ENCODE measurements around the gene BCL7C. TPM values are rescaled to one million over a fixed set of nuclear protein-coding genes. Genes with fewer than 3 reads are reported as not detected.

BCL7C gene
- total and polyA plus RNA-seq, 2 of the 13 experiments (the other 11 are each of a cell fraction or from before 2014, with no cell fraction given): 17.7 to 33.8 TPM

DNA sequence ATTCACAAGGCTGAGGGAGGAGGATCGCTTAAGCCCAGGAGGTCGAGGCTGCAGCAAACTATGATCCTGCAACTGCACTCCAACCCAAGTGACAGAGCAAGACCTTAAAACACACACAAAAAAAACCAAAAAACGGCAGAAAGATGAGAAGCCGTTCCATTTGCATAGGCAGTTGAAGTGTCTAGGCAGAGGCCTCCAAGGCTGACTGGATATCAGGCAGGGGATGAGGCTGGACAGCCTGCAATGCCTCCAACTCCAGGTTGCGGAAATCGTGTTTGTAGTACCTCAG is 27.5 kb upstream of the BCL7C start (continued):
- TF ChIP-seq, protein P1, sequence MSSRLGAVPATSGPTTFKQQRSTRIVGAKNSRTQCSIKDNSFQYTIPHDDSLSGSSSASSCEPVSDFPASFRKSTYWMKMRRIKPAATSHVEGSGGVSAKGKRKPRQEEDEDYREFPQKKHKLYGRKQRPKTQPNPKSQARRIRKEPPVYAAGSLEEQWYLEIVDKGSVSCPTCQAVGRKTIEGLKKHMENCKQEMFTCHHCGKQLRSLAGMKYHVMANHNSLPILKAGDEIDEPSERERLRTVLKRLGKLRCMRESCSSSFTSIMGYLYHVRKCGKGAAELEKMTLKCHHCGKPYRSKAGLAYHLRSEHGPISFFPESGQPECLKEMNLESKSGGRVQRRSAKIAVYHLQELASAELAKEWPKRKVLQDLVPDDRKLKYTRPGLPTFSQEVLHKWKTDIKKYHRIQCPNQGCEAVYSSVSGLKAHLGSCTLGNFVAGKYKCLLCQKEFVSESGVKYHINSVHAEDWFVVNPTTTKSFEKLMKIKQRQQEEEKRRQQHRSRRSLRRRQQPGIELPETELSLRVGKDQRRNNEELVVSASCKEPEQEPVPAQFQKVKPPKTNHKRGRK (CRISPR knock-in tag; IDR thresholded peaks at IDR 0.05): no peak
- TF ChIP-seq, protein P2, sequence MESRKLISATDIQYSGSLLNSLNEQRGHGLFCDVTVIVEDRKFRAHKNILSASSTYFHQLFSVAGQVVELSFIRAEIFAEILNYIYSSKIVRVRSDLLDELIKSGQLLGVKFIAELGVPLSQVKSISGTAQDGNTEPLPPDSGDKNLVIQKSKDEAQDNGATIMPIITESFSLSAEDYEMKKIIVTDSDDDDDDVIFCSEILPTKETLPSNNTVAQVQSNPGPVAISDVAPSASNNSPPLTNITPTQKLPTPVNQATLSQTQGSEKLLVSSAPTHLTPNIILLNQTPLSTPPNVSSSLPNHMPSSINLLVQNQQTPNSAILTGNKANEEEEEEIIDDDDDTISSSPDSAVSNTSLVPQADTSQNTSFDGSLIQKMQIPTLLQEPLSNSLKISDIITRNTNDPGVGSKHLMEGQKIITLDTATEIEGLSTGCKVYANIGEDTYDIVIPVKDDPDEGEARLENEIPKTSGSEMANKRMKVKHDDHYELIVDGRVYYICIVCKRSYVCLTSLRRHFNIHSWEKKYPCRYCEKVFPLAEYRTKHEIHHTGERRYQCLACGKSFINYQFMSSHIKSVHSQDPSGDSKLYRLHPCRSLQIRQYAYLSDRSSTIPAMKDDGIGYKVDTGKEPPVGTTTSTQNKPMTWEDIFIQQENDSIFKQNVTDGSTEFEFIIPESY (CRISPR knock-in tag; IDR thresholded peaks at IDR 0.05): peak; percentile 95
- TF ChIP-seq DPF2 (CRISPR knock-in tag; IDR thresholded peaks at IDR 0.05; ENCODE audit: borderline replicate concordance, low read depth) (0 out of 2 replicates have a peak, but pooled peaks have one; percentile 21), ZC3H4 (CRISPR knock-in tag; IDR thresholded peaks at IDR 0.05; ENCODE audit: borderline replicate concordance) (0 out of 2 replicates have a peak, but pooled peaks have one; percentile 12), CEBPB (IDR thresholded peaks at IDR 0.05; ENCODE audit: borderline replicate concordance, low read depth, low read length) (peak; percentile 36; the same call in 1 of the 2 replicates), RFX1 (IDR thresholded peaks at IDR 0.05) (no peak), RAD51 (IDR thresholded peaks at IDR 0.05; ENCODE audit: borderline replicate concordance) (no peak), ERF (CRISPR knock-in tag; IDR thresholded peaks at IDR 0.05) (no peak), HNRNPUL1 (IDR thresholded peaks at IDR 0.05; ENCODE audit: low read depth, low read length) (no peak), ZNF510 (CRISPR knock-in tag; IDR thresholded peaks at IDR 0.05; ENCODE audit: low read depth) (no peak; the same call in 1 of the 2 replicates), ZNF282 (IDR thresholded peaks at IDR 0.05; ENCODE audit: partially characterized antibody) (no peak), CAMTA2 (CRISPR knock-in tag; IDR thresholded peaks at IDR 0.05; ENCODE audit: borderline replicate concordance) (no peak), ZSCAN20 (CRISPR knock-in tag; IDR thresholded peaks at IDR 0.05; ENCODE audit: borderline replicate concordance) (no peak), MZF1 (CRISPR knock-in tag; IDR thresholded peaks at IDR 0.05; ENCODE audit: borderline replicate concordance) (no peak), NFYC (CRISPR knock-in tag; IDR thresholded peaks at IDR 0.05) (0 out of 2 replicates have a peak, but pooled peaks have one; percentile 10), THAP11 (CRISPR knock-in tag; IDR thresholded peaks at IDR 0.05) (0 out of 2 replicates have a peak, but pooled peaks have one; percentile 56)
- TF ChIP-seq, protein P3, sequence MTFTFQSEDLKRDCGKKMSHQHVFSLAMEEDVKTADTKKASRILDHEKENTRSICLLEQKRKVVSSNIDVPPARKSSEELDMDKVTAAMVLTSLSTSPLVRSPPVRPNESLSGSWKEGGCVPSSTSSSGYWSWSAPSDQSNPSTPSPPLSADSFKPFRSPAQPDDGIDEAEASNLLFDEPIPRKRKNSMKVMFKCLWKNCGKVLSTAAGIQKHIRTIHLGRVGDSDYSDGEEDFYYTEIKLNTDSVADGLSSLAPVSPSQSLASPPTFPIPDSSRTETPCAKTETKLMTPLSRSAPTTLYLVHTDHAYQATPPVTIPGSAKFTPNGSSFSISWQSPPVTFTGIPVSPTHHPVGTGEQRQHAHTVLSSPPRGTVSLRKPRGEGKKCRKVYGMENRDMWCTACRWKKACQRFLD (CRISPR knock-in tag; IDR thresholded peaks at IDR 0.05; ENCODE audit: borderline replicate concordance): no peak
- TF ChIP-seq, protein P4, sequence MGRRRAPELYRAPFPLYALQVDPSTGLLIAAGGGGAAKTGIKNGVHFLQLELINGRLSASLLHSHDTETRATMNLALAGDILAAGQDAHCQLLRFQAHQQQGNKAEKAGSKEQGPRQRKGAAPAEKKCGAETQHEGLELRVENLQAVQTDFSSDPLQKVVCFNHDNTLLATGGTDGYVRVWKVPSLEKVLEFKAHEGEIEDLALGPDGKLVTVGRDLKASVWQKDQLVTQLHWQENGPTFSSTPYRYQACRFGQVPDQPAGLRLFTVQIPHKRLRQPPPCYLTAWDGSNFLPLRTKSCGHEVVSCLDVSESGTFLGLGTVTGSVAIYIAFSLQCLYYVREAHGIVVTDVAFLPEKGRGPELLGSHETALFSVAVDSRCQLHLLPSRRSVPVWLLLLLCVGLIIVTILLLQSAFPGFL (CRISPR knock-in tag; IDR thresholded peaks at IDR 0.05): 0 out of 2 replicates have a peak, but pooled peaks have one; percentile 61
- TF ChIP-seq, protein P5, sequence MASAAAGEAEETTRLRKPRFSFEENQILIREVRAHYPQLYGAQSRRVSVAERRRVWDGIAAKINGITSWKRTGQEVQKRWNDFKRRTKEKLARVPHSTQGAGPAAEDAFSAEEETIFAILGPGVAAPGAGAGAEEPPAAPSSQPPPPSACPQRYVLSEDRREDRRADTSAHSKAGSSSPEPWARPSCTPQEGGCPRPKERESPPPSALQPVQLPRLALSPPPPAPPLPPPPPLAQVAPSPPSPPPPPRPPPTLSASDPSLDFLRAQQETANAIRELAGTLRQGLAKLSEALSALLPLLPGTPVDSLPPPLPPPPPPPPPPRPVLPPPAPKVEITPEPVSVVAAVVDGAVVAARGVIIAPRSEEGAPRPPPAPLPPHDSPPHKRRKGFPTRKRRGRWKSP (CRISPR knock-in tag; IDR thresholded peaks at IDR 0.05): no peak

Data from HepG2 (cell line).